ENCODE results near the gene RBM48.

DNA sequence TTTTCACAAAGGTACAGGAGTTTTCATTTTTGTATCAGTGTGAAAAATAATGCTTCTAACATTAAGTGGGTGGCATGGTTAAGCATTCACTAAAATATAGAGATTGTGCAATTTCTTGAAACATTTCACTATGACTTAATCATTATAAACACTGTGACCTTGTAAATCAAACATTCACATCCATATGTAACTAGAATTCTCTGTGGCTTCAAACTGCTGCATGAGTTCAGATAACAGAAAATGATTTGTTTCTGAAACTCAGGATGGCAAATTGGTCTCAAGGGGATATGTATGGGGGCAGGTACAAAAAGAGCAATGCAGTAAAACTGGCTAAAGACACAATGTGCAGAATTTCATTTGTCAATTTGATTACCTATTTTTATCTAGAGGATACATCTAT is 57.8 kb downstream of the RBM48 start:
- TF ChIP-seq CTCF (IDR thresholded peaks at IDR 0.05) (no peak), EZH2 (IDR thresholded peaks at IDR 0.05; ENCODE audit: borderline replicate concordance, insufficient read depth, low read depth, low read length, poor library complexity, severe bottlenecking) (no peak)
